Activated naive CD8-positive, alpha-beta T cell treated with anti-CD3 and anti-CD28 coated beads, Interleukin-2, amount 10 ng/mL, durations not matched to agents 7 days and 5 days (primary cell): ENCODE measurements around the gene FYCO1. TPM values are rescaled to one million over a fixed set of nuclear protein-coding genes. Genes with fewer than 3 reads are reported as not detected.

ENCODE experiments used
- ATAC-seq: fragments of 150-1000 bp; cut with Tn5 transposase; one replicate; pipeline ENCODE4 v1.10.0; 2021; ENCODE audit warnings: low read depth, moderate library complexity
- POLR2A ChIA-PET: fragments of 350-600 bp; sonication (Branson Sonifier 250); formaldehyde crosslinking; loops from one replicate; lab custom pipeline; 2021; ENCODE audit warnings: antibody characterized with exemption; lab: Charles Lee
- DNase-seq: peaks from one replicate; pipeline ENCODE4 v3.0.0; 2021
- H3K27ac Mint-ChIP-seq: one replicate; pipeline ENCODE4 v1.8.0; 2022; ENCODE audit warnings: mild to moderate bottlenecking, mixed read lengths
- H3K27me3 Mint-ChIP-seq: one replicate; pipeline ENCODE4 v1.8.0; 2022; ENCODE audit warnings: mild to moderate bottlenecking, moderate library complexity, mixed read lengths
- H3K36me3 Mint-ChIP-seq: one replicate; pipeline ENCODE4 v1.8.0; 2021; ENCODE audit warnings: mild to moderate bottlenecking, mixed read lengths
- H3K4me1 Mint-ChIP-seq: one replicate; pipeline ENCODE4 v1.8.0; 2021; ENCODE audit warnings: mixed read lengths
- H3K4me3 Mint-ChIP-seq: one replicate; pipeline ENCODE4 v1.8.0; 2022; ENCODE audit warnings: mild to moderate bottlenecking, moderate library complexity, mixed read lengths
- H3K9me3 Mint-ChIP-seq: one replicate; pipeline ENCODE4 v1.8.0; 2021; ENCODE audit warnings: mixed read lengths
- total RNA-seq, 2 experiments: library from RNA; stranded (reverse); gene quantifications; one replicate each; pipeline ENCODE4 v1.2.3, GENCODE V29; 2021

FYCO1 gene
- total RNA-seq, 2 experiments from 2014 or later: 37.9 to 39.1 TPM

DNA sequence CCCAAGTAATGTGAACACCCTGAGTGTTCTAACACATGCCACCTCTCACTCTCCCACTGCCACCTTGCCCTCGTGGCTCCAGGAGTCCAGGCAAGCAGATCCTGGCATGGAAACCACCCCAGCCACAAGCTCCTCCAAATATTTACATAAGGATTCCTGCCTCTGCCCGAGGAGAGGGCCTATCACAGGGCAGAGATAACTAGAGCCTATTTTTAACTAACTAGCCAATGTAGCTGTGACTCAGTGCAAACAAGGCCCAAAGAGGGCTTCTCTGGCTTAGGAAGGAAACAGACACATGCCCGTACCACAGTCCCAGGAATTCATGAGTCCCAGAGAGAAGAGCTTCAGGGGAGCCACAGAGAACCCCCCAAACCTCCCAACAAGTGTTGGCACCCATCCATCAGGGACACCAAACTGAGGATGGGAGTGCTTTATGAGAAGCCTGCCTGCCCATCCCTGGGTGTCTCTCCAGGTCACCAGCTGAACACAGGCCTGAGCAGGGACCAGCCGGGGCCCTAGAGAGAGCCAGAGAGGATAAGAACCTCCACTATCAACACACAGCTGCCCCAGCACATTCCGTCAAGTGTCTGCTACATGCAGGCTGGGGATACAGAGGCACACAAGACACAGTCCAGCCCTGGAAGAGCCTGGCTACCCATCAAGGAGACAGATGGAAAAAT, 9.2 kb downstream of the FYCO1 start:
- Mint-ChIP-seq H3K9me3 (no peaks in the 10 kb centered on the region), H3K27me3 (no peaks in the 10 kb centered on the region), H3K4me3 (no peak overlapping the region), H3K36me3 (peaks cover 74% of the 10 kb centered on the region), H3K4me1 (peaks cover 63% of the 10 kb centered on the region), H3K27ac (peak overlapping the region; percentile 23)
- DNase-seq: no peak
- no peak for ATAC-seq
- POLR2A ChIA-PET: interaction anchor here (0.8 kb wide), 1 partner anchor 10 kb away, joined by 3 read pairs; no protein-coding TSS in a partner anchor

DNA sequence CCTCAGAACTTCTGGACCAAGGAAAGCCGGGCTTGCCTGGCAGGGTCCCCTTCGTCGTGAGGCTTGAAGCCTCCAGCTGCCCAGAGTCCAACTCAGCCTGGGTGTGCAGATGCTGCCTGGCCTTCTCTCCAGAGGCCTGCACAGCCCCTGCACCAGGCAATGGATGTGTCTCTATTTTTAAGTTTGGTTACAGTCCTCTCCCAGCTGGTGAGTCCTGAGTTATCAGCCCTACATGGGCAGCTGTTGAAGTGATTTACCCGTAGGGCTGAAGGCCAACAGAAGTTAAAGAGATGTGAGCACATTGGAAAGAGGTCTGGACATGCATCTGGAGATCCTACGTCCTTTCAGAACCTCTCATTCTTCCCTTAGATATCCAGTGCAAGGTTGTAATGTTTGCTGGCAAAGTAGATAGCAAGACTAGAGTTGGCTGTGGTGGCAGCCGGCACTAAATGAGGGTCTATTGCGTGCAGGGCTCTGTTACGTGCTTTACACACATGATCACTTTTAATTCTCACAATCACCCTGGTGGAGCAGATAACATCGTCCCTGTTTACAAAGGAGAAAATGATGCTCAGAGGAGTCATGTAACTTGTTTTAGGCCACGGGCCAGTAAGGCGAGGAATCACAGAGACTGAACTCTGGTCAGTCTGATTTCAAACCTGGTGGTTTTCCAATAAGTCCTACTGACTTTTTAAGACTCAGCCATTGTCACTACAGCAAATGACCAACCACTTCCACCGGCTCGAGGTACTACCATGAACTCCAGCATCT, 9.9 kb downstream of the FYCO1 start:
- no peak overlapping the region for H3K27ac Mint-ChIP-seq

DNA sequence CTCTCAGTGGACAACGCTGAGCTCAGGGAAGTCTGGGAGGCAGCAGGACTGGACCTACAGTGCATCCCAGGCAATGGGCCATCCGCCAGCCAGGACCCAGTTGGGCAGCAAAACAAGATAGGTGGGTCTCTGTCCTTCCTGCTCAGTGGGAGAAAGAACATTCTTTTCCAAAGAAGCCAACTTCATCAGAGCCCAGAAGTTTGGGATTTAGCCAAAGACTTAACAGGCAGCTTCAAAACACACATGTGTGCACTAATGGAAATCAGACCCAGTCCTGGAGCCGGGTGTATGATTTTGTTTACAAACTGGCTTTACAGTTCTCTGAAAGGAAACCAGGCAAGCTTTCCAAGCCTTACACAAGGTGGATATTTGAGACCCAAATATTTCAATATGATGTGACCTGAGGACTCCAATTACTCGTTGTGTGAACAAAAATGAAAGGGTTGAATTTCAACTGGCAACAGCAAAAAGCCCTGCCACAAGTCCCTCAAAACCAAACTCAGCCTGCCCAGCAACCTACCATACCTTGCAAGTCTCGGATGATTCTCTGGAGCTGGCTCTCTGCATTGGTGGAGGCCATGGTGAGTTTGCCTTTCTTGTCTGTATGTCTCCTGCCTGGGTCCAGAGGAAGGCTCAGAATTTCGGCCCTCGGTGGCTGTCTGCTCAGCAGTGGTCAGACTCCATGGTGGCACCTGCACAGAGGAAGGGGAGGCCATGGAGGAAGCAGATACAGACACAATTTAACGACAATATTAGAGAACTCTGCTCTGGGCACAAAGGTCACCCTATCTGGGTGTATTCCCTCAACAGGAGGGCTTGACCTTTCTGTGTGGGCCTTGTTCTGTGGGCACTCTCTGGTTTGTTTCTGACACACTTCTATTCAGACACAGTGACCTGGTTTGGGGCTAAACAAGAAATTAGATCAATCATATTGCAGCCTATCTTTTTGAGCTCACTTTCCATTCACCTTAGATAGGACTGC, 11.0 kb downstream of the FYCO1 start:
- Mint-ChIP-seq H3K27ac (peak overlapping the region; percentile 62), H3K9me3 (no peaks in the 10 kb centered on the region), H3K27me3 (no peaks in the 10 kb centered on the region), H3K4me1 (peaks cover 67% of the 10 kb centered on the region), H3K4me3 (no peak overlapping the region), H3K36me3 (peaks cover 81% of the 10 kb centered on the region)
- DNase-seq (no peak), ATAC-seq (no peak)
- POLR2A ChIA-PET: interaction anchor here (0.6 to 12.9 kb wide), 3 partner anchors 9 to 269 kb away, joined by 4 to 85 read pairs (median 4); partner anchors contain the start of gene FYCO1

More for the DNA sequence above, 9.9 kb downstream of the FYCO1 start:
- DNase-seq (no peak), ATAC-seq (no peak)
- H3K4me1 Mint-ChIP-seq: peaks cover 67% of the 10 kb centered on the region
- POLR2A ChIA-PET: interaction anchor here (1.8 kb wide), 1 partner anchor 10 kb away, joined by 4 read pairs; no protein-coding TSS in a partner anchor
- H3K9me3 Mint-ChIP-seq: no peaks in the 10 kb centered on the region
- H3K4me3 Mint-ChIP-seq: no peak overlapping the region
- H3K27me3 Mint-ChIP-seq: no peaks in the 10 kb centered on the region
- peaks cover 78% of the 10 kb centered on the region for H3K36me3 Mint-ChIP-seq

DNA sequence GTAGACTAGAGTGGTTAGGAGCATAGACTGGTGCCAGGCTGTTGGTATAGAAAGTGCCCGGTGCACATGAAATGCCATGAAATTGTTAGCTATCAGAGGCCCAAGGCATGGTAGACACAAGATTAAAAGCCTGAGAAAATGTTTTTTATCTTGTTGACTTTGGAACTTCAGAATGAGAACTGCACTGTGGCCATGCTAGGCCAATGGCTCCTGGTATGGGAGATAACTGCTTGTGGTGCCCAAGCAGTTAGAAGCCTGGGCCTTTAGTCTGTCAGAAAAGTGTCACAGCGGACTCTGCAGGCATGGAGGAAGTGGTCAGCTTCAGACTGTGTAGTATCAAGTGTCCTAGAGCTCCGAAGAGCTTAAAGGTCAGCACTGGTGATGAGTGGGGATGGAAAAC, 11.9 kb downstream of the FYCO1 start:
- Mint-ChIP-seq H3K27me3 (no peaks in the 10 kb centered on the region), H3K4me1 (peaks cover 70% of the 10 kb centered on the region), H3K36me3 (peaks cover 84% of the 10 kb centered on the region), H3K9me3 (no peaks in the 10 kb centered on the region), H3K27ac (no peak overlapping the region), H3K4me3 (no peak overlapping the region)
- ATAC-seq (no peak), DNase-seq (no peak)
- POLR2A ChIA-PET: interaction anchor here (0.8 to 12.9 kb wide), 2 partner anchors 10 to 11 kb away, joined by 3 to 85 read pairs; partner anchors contain the start of gene FYCO1

DNA sequence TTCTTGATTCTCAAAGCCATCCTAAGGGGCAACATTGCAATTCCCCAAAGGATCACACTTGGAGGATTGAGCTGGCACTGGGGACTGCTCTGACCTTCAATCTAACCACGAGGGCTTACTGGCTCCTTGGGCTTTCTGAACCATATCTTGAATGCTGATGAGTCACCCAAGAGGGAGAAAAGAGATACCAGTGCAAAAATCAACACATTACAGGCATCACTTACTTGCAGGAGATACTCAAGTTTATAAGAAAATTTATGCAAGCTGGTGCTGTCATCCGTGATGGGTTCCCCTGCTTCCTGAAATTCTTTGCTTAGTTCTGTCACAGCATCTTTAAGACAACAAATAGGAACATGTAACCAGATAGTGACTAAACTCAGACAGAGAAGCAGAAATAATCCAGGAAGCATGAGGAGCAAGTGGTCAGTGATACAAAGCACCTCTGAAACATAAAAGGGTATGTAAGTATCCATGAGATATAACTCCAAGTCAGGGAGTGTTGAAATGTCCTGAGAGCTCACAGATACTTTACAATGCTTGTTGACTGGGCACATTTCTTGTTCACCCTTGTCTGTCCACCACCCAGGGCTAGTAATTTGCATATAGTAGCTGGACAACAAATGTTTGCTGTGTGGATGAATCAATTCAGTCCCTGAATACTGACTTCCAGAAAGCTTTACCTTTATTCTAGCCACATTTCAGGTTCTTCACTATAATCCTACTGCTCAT, 14.1 kb downstream of the FYCO1 start:
- Mint-ChIP-seq H3K27me3 (no peaks in the 10 kb centered on the region), H3K9me3 (no peaks in the 10 kb centered on the region), H3K27ac (peak overlapping the region; percentile 35), H3K4me1 (peaks cover 72% of the 10 kb centered on the region), H3K36me3 (peaks cover 80% of the 10 kb centered on the region), H3K4me3 (peak overlapping the region; percentile 6)
- POLR2A ChIA-PET: interaction anchor here (0.6 to 12.9 kb wide), 4 partner anchors 13 to 96 kb away, joined by 3 to 85 read pairs (median 3); partner anchors contain the start of genes CXCR6 and FYCO1
- DNase-seq (no peak), ATAC-seq (no peak)

DNA sequence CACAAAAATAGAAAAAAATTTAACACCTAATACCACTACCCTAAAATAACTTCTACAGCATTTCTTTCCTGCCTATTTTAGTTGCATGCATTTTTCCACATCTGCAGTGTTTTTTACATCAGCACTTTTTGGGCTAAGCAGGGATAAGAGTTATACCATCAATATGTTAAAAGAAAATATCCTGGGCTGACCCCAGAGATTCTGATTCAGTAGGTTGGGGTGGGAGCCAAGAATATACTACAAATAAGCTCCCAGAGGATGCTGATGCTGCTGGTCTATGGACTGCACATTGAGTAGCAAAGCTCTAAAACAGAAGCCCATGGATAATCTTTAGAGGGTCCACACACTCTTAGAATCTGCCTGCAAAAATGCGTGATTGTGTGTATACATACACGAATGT, 14.8 kb downstream of the FYCO1 start:
- ATAC-seq (no peak), DNase-seq (no peak)
- H3K4me1 Mint-ChIP-seq: peaks cover 74% of the 10 kb centered on the region
- no peaks in the 10 kb centered on the region for H3K9me3 Mint-ChIP-seq
- H3K27ac Mint-ChIP-seq: peak overlapping the region; percentile 35
- POLR2A ChIA-PET: interaction anchor here (0.5 to 12.9 kb wide), 8 partner anchors 13 to 219 kb away, joined by 3 to 85 read pairs (median 4); partner anchors contain the start of genes CXCR6 and FYCO1
- H3K36me3 Mint-ChIP-seq: peaks cover 78% of the 10 kb centered on the region
- peak overlapping the region; percentile 6 for H3K4me3 Mint-ChIP-seq
- H3K27me3 Mint-ChIP-seq: no peaks in the 10 kb centered on the region

DNA sequence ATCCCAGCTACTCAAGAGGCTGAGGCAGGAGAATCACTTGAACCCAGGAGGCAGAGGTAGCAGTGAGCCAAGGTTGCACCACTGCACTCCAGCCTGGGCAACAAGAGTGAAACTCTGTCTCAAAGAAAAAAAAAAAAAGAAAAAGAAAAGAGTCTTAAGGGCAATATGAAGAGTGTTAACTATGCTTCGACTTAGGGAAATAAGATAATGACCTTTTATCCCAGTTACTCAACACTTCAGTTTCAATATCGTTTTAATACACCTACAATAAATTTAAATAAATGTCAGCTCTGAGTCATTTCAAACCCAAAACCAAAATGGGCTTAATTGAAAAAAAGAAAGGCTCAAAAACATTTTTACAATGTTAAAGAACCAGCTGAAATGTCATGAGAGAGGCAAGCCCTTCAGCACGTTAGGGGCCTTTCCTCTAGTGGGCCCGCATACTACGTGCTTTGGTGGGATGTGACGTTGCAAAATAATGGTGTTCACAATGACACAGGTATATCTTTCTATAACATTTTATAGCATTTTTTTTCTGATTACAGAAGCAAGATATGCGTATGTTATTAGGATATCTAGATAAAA, 15.3 kb downstream of the FYCO1 start:
- peaks cover 74% of the 10 kb centered on the region for H3K4me1 Mint-ChIP-seq
- peaks cover 80% of the 10 kb centered on the region for H3K36me3 Mint-ChIP-seq
- ATAC-seq (no peak), DNase-seq (no peak)
- POLR2A ChIA-PET: interaction anchor here (0.5 to 12.9 kb wide), 6 partner anchors 14 to 220 kb away, joined by 3 to 85 read pairs (median 4); partner anchors contain the start of gene FYCO1
- no peaks in the 10 kb centered on the region for H3K9me3 Mint-ChIP-seq
- H3K4me3 Mint-ChIP-seq: peak overlapping the region; percentile 15
- peak overlapping the region; percentile 98 for H3K27ac Mint-ChIP-seq
- H3K27me3 Mint-ChIP-seq: no peaks in the 10 kb centered on the region

DNA sequence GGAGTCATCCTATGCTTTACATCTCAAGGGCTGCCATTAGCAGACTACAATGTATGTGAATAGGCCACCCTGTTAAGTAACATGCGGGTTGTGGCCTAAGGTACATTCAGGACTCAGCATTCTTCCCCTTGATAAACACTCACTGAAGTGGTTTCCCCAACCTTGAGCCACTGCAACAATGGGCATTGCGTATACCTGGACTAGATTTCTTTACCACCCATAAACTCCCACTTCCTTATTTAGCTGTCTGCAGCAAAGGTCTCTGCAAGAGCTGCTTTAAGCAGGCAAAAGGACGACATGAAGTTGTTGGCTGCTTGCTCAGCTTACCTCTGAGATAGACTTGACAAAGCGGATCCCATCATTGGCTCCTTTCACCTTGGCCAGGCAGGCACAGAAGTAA, 16.2 kb downstream of the FYCO1 start:
- Mint-ChIP-seq H3K4me3 (peak overlapping the region; percentile 87), H3K27me3 (no peaks in the 10 kb centered on the region), H3K9me3 (no peaks in the 10 kb centered on the region), H3K27ac (peak overlapping the region; percentile 98), H3K36me3 (peaks cover 80% of the 10 kb centered on the region), H3K4me1 (peaks cover 75% of the 10 kb centered on the region)
- POLR2A ChIA-PET: interaction anchor here (0.9 to 12.9 kb wide), 3 partner anchors 13 to 27 kb away, joined by 3 to 85 read pairs (median 3); partner anchors contain the start of gene FYCO1
- no peak for ATAC-seq
- no peak for DNase-seq

DNA sequence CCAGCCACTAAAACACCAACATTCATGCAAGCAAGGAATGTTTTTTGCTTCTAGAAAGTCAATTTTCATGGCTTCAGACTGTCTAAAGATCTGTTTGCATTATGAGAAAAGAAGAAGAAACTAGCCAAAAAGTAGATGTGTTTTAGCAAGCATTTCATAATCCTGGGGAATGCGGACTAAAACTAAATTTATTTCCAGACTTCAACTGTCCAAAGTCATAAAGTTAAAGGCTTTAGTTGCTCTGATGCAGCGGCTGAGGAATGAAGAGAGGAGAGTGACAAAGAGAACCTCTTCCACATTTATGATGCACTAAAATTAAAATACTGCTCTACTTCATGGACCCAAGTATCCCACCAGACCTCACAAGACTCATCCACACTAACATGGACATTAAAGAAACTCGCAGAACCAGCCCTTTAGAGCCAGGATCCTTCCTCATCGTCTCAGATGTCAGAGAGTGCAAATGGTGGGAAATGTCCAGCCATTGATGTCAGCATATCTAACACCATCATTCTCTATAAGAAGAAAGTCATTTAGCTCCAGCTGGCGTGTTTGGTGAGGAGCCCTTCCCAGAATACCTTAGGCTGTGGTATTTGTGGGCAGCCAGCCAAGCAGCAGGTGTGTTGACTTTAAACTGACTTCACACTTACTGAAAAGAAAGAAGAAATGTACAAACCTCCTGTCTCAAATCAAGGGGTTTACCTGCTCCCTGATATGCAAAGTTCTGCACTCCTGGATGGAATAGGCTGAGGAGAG, 17.4 kb downstream of the FYCO1 start:
- H3K4me1 Mint-ChIP-seq: peaks cover 78% of the 10 kb centered on the region
- H3K27ac Mint-ChIP-seq: peak overlapping the region; percentile 98
- POLR2A ChIA-PET: interaction anchor here (3.8 to 12.9 kb wide), 2 partner anchors 13 to 16 kb away, joined by 22 to 85 read pairs; partner anchors contain the start of gene FYCO1
- H3K4me3 Mint-ChIP-seq: peak overlapping the region; percentile 87
- ATAC-seq (peak; percentile 55), DNase-seq (peak; percentile 64)
- H3K27me3 Mint-ChIP-seq: no peaks in the 10 kb centered on the region
- no peaks in the 10 kb centered on the region for H3K9me3 Mint-ChIP-seq
- H3K36me3 Mint-ChIP-seq: peaks cover 76% of the 10 kb centered on the region

DNA sequence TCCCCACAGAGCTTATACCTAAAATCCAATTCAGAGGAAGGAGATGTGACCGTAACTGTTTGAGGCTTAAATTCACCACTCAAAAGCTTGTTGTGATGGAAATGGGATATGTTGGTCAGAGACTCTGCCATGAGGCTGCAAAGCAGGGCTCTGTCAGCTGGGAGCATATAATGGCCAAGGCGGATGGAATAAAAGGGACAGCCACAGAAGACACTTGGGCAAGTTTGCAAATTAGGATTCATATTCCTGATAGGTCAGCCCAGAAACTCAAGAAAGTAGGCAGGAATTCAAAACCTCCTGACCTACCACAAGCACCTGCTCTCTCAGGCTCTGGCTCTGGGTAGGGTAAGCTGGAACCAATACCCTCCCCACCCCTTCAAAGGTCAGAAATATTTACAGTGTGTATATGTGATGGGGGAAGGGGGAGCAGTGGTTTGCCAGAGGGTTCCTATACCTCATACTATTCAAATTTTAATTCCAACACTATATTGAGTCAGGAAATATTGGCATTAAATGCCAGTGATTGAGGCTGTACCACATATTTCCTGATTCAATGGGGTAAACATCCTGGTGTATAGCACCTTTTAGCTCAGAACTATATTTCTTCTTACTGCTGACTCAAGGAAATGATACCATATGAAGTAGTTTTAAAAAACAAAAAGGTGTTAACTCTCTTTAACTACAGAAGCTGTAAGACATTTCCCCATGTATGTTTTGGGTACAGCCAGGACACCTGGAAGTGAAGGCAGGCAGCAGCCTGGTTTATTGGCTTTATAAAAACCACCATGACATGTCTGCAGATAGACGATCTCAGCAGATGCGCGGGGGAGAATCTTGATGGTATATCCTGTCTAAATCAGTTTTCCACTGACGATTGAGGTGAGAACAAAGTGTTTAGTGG, 19.2 kb downstream of the FYCO1 start:
- peak overlapping the region; percentile 60 for H3K4me3 Mint-ChIP-seq
- peak overlapping the region; percentile 88 for H3K27ac Mint-ChIP-seq
- no peaks in the 10 kb centered on the region for H3K27me3 Mint-ChIP-seq
- H3K9me3 Mint-ChIP-seq: no peaks in the 10 kb centered on the region
- POLR2A ChIA-PET: interaction anchor here (0.6 to 12.9 kb wide), 9 partner anchors 9 to 231 kb away, joined by 3 to 85 read pairs (median 4); partner anchors contain the start of genes CXCR6 and FYCO1
- peaks cover 86% of the 10 kb centered on the region for H3K4me1 Mint-ChIP-seq
- ATAC-seq (peak; percentile 25), DNase-seq (no peak)
- peaks cover 70% of the 10 kb centered on the region for H3K36me3 Mint-ChIP-seq
